HepG2 (cell line): Measurements from ENCODE around the gene LUC7L. TPM values are rescaled to one million over a fixed set of nuclear protein-coding genes. Genes with fewer than 3 reads are reported as not detected.

Experiments used
- HNF1B ChIP-seq: sonication (generic); formaldehyde crosslinking; IDR thresholded peaks from 2 replicates; pipeline ENCODE4 v1.5.1; 2020; ENCODE audit warnings: mild to moderate bottlenecking, moderate library complexity, missing genetic modification reagents
- IKZF4 ChIP-seq: sonication (generic); formaldehyde crosslinking; IDR thresholded peaks from 2 replicates; pipeline ENCODE4 v1.5.1; 2020; ENCODE audit warnings: borderline replicate concordance, mild to moderate bottlenecking, low read depth, missing genetic modification reagents; ENCODE audit errors: not compliant biosample characterization
- ZBTB40 ChIP-seq, 2 experiments: fragments of 450-650 bp in 1 of 2; sonication (generic) in 1 of 2; formaldehyde crosslinking in 1 of 2; IDR thresholded peaks; 2 replicates each; pipeline versions ENCODE4 v1.6.1 to v1.8.0; 2016 to 2022; ENCODE audit warnings: antibody characterized with exemption in 1 of 2, mild to moderate bottlenecking in 1 of 2, missing genetic modification reagents in 1 of 2
- ZUFSP ChIP-seq: sonication (generic); formaldehyde crosslinking; IDR thresholded peaks from 2 replicates; pipeline ENCODE4 v1.9.0; 2021; ENCODE audit warnings: missing genetic modification reagents, mild to moderate bottlenecking, borderline replicate concordance
- polyA plus RNA-seq, 8 experiments: library from polyadenylated mRNA; depleted of rRNA in 3 of 8; stranded (reverse) in 7 of 8; unstranded in 1 of 8; fragments of >200 nt; fragmentation: Illumina TruSeq in 4 of 8; extraction: Trizol in 4 of 8; gene quantifications; 2 replicates each; pipeline versions ENCODE4 v1.2.1 to v1.2.3, GENCODE V29; 2011 to 2016; ENCODE audit warnings: low read depth in 4 of 8, missing spikeins in 1 of 8, mixed read lengths in 1 of 8; ENCODE audit not compliant: insufficient read depth in 1 of 8
- total RNA-seq, 5 experiments: library from RNA; depleted of rRNA; stranded (reverse); fragments of >200 nt; fragmentation: Illumina TruSeq; extraction: Trizol; gene quantifications; 2 replicates each; pipeline ENCODE4 v1.2.3, GENCODE V29; 2016; ENCODE audit warnings: low read depth in 1 of 5

Gene LUC7L
- total and polyA plus RNA-seq, 2 of the 13 experiments (the other 11 are each of a cell fraction or from before 2014, with no cell fraction given), result 48.7 to 56.9 TPM

GRCh38 chr16:265002-265529 is 35.8 kb upstream of the LUC7L start (continued):
- TF ChIP-seq ZBTB40 (IDR thresholded peaks at IDR 0.05), result no peak
- TF ChIP-seq ZBTB40 (CRISPR knock-in tag; IDR thresholded peaks at IDR 0.05), result no peak
- TF ChIP-seq IKZF4 (CRISPR knock-in tag), result no peak
- no peak for TF ChIP-seq HNF1B (CRISPR knock-in tag)
- TF ChIP-seq ZUFSP (CRISPR knock-in tag), result no peak
